Tibial nerve (tissue), 4 donors: ENCODE data around the gene ABCA13. TPM values are rescaled to one million over a fixed set of nuclear protein-coding genes. Genes with fewer than 3 reads are reported as not detected.

Experiments used
- DNase-seq, 2 donors: peaks; one replicate each; pipeline ENCODE4 v3.0.0-alpha.2; 2019; ENCODE audit warnings: low spot score in 2 of 2
- H3K27ac ChIP-seq, 4 donors: fragments of 200-600 bp; sonication (generic) in 3 of 4; one replicate each; pipeline ENCODE4 v1.5.1; 2017 to 2019; ENCODE audit warnings: mild to moderate bottlenecking in 1 of 4
- H3K27me3 ChIP-seq, 2 donors: fragments of 200-600 bp; sonication (generic) in 1 of 2; one replicate each; pipeline versions ENCODE4 v1.5.1 to v1.6.0; 2017 to 2019
- H3K36me3 ChIP-seq, 3 donors: fragments of 200-600 bp; sonication (generic); one replicate each; pipeline ENCODE4 v1.5.1; 2018 to 2019
- H3K4me1 ChIP-seq, 4 donors: fragments of 200-600 bp; sonication (generic) in 3 of 4; one replicate each; pipeline ENCODE4 v1.5.1; 2017 to 2019
- H3K4me3 ChIP-seq, 4 donors: fragments of 200-600 bp; sonication (generic) in 3 of 4; one replicate each; pipeline ENCODE4 v1.5.1; 2017 to 2019; ENCODE audit warnings: mild to moderate bottlenecking in 1 of 4, moderate library complexity in 1 of 4
- H3K9me3 ChIP-seq, 4 donors: fragments of 200-600 bp; sonication (generic) in 3 of 4; one replicate each; pipeline ENCODE4 v1.5.1; 2017 to 2019
- CTCF ChIP-seq, 5 experiments: fragments of 200-600 bp in 3 of 5; fragments of 450-650 bp in 2 of 5; sonication (generic) in 3 of 5; IDR thresholded peaks; one replicate each; pipeline ENCODE4 v1.5.1; 2016 to 2019; ENCODE audit warnings: antibody characterized with exemption in 5 of 5, mild to moderate bottlenecking in 3 of 5, moderate library complexity in 2 of 5
- EP300 ChIP-seq, 2 donors: sonication (generic); formaldehyde crosslinking; IDR thresholded peaks; one replicate each; pipeline ENCODE4 v1.6.1; 2017; ENCODE audit warnings: antibody characterized with exemption in 2 of 2, mild to moderate bottlenecking in 1 of 2
- POLR2A ChIP-seq, 2 donors: fragments of 450-650 bp; IDR thresholded peaks; one replicate each; pipeline ENCODE4 v1.6.1; 2017; ENCODE audit warnings: antibody characterized with exemption in 2 of 2, mild to moderate bottlenecking in 2 of 2, moderate library complexity in 2 of 2
- WGBS, 2 donors: methylation state at CpG; one replicate each; pipeline ENCODE4 v1.1.5; 2018; 5-methylcytosine and 5-hydroxymethylcytosine counted together
- total RNA-seq, 4 donors: library from RNA; depleted of rRNA; stranded (reverse); fragments of >200 nt; gene quantifications; one replicate each; pipeline ENCODE4 v1.1.0, GENCODE V29; 2016

The ABCA13 gene
- total RNA-seq, 4 donors from 2014 or later: 0.90 to 4.6 (median 3.6) TPM

GRCh38 chr7:48301201-48301600, 129.9 kb downstream of the ABCA13 start:
- TF ChIP-seq POLR2A (IDR thresholded peaks at IDR 0.05) (no peak), CTCF (IDR thresholded peaks at IDR 0.05) (no peak), EP300 (IDR thresholded peaks at IDR 0.05) (no peak)
- Histone ChIP-seq H3K4me3 (no peak overlapping the region), H3K27ac (no peak overlapping the region), H3K9me3 (no peaks in the 10 kb centered on the region), H3K27me3 (no peaks in the 10 kb centered on the region), H3K4me1 (no peaks in the 10 kb centered on the region), H3K36me3 (no peaks in the 10 kb centered on the region)
- WGBS, 2 donors: 53 to 63% methylated on average over 3 of the region's 3 CpGs
- no peak for DNase-seq

GRCh38 chr7:48304641-48305040, 133.4 kb downstream of the ABCA13 start:
- H3K9me3 ChIP-seq: no peaks in the 10 kb centered on the region
- WGBS, 2 donors: 79 to 87% methylated on average over 1 of the region's 1 CpG
- no peaks in the 10 kb centered on the region for H3K36me3 ChIP-seq
- no peak overlapping the region for H3K27ac ChIP-seq
- TF ChIP-seq CTCF (IDR thresholded peaks at IDR 0.05): no peak
- H3K27me3 ChIP-seq: no peaks in the 10 kb centered on the region
- no peak for DNase-seq
- H3K4me1 ChIP-seq: no peaks in the 10 kb centered on the region
- no peak overlapping the region for H3K4me3 ChIP-seq

- H3K27me3 ChIP-seq: no peaks in the 10 kb centered on the region
- no peak for DNase-seq
- WGBS, 2 donors: 86 to 89% methylated on average over 5 of the region's 5 CpGs
- TF ChIP-seq EP300 (IDR thresholded peaks at IDR 0.05): no peak
- TF ChIP-seq CTCF (IDR thresholded peaks at IDR 0.05): no peak
- TF ChIP-seq POLR2A (IDR thresholded peaks at IDR 0.05): no peak
- no peak overlapping the region for H3K4me3 ChIP-seq
- H3K9me3 ChIP-seq: no peaks in the 10 kb centered on the region
- H3K4me1 ChIP-seq: no peaks in the 10 kb centered on the region
- H3K27ac ChIP-seq: no peak overlapping the region
- no peaks in the 10 kb centered on the region for H3K36me3 ChIP-seq
Measured at GRCh38 chr7:48305661-48306060, 134.4 kb downstream of the ABCA13 start.

- DNase-seq: no peak
- TF ChIP-seq POLR2A (IDR thresholded peaks at IDR 0.05): no peak
- TF ChIP-seq CTCF (IDR thresholded peaks at IDR 0.05): no peak
- TF ChIP-seq EP300 (IDR thresholded peaks at IDR 0.05): no peak
- Histone ChIP-seq H3K9me3 (no peaks in the 10 kb centered on the region), H3K4me3 (no peak overlapping the region), H3K27me3 (no peaks in the 10 kb centered on the region), H3K36me3 (no peaks in the 10 kb centered on the region), H3K4me1 (no peaks in the 10 kb centered on the region), H3K27ac (no peak overlapping the region)
- 82 to 92% methylated on average over 4 of the region's 4 CpGs for WGBS, 2 donors
Measured at GRCh38 chr7:48307041-48307714, 135.9 kb downstream of the ABCA13 start.

- Histone ChIP-seq H3K36me3 (no peaks in the 10 kb centered on the region), H3K27me3 (no peaks in the 10 kb centered on the region), H3K27ac (no peak overlapping the region), H3K4me3 (no peak overlapping the region), H3K9me3 (no peaks in the 10 kb centered on the region), H3K4me1 (no peaks in the 10 kb centered on the region)
- no peak for DNase-seq
- 77 to 81% methylated on average over 12 of the region's 12 CpGs for WGBS, 2 donors
- no peak for TF ChIP-seq EP300 (IDR thresholded peaks at IDR 0.05)
- TF ChIP-seq CTCF (IDR thresholded peaks at IDR 0.05): no peak
- TF ChIP-seq POLR2A (IDR thresholded peaks at IDR 0.05): no peak
Measured at GRCh38 chr7:48309720-48310119, 138.5 kb downstream of the ABCA13 start.
